ENCODE results near the gene MRPL24. TPM values are rescaled to one million over a fixed set of nuclear protein-coding genes. Genes with fewer than 3 reads are reported as not detected.

MRPL24 gene
- total and polyA plus RNA-seq, 2 of the 8 experiments (the other 6 are each of a cell fraction or from before 2014, with no cell fraction given) = 29.7 to 35.2 TPM

- no peaks in the 10 kb centered on the region for H4K20me1 ChIP-seq (replicated peaks in 1 of 2; ENCODE audit: control insufficient read depth in 1 of 2, insufficient read depth in 2 of 2, low read length in 2 of 2)
- FAIRE-seq (no peak), DNase-seq (ENCODE audit: low read depth in 1 of 2, low spot score in 2 of 2) (peak in 1 of 2 experiments; percentile 68)
- H2BK20ac ChIP-seq (ENCODE audit: low read length) = peak overlapping the region; percentile 94
- no peak overlapping the region for H2AFZ ChIP-seq (ENCODE audit: low read length)
- H2BK120ac ChIP-seq (replicated peaks; ENCODE audit: low read depth, low read length) = peak overlapping the region; percentile 12
- peak overlapping the region; percentile 70 for H3K56ac ChIP-seq (replicated peaks; ENCODE audit: insufficient read length, low read depth, low read length)
- H3K27ac ChIP-seq (ENCODE audit: low read depth, low read length) = peak overlapping the region; percentile 74
- peak overlapping the region in 2 of 4 experiments; percentile 28 to 29; a peak in 4 of 7 replicates for H3K9ac ChIP-seq (replicated peaks in 1 of 4; ENCODE audit: extremely low read depth in 1 of 4, low read depth in 3 of 4, low read length in 3 of 4)
- peak overlapping the region; percentile 51; the same call in 1 of the 2 replicates for H4K8ac ChIP-seq (ENCODE audit: extremely low read depth, insufficient read depth, low read length)
- H4K5ac ChIP-seq (ENCODE audit: insufficient read length, low read depth, low read length) = peak overlapping the region; percentile 44
- CTCF ChIA-PET (ENCODE audit: partially characterized antibody) = interaction anchor here (0.6 to 66.0 kb wide), 7 partner anchors 7 to 166 kb away, joined by 3 to 4284 read pairs (median 132); partner anchors contain the start of genes BCAN, CRABP2, HAPLN2 and INSRR
- 30% methylated on average over 11 of the region's 12 CpGs; no CpG with 5 or more reads in 1 of the 2 experiments for WGBS, 2 experiments (ENCODE audit: extremely low coverage in 1 of 2, insufficient coverage in 1 of 2, insufficient read length in 1 of 2, insufficient replicate concordance in 2 of 2, low coverage in 1 of 2, low lambda C conversion rate in 2 of 2, missing lambda C conversion rate in 1 of 2)
- H4K91ac ChIP-seq (replicated peaks; ENCODE audit: insufficient read length, low read length) = peak overlapping the region; percentile 96
- H3K4me3 ChIP-seq (ENCODE audit: extremely low read depth in 1 of 4, insufficient read depth in 2 of 4, low read depth in 3 of 4, low read length in 4 of 4) = peak overlapping the region in 1 of 4 experiments; percentile 49; a peak in 3 of 8 replicates
- H3K79me2 ChIP-seq (ENCODE audit: control insufficient read depth in 1 of 2, insufficient read depth in 2 of 2, low read length in 2 of 2) = no peaks in the 10 kb centered on the region
- H3K9me3 ChIP-seq (ENCODE audit: insufficient read depth in 2 of 2, low read depth in 1 of 2, low read length in 1 of 2) = no peaks in the 10 kb centered on the region
- peak overlapping the region; percentile 97 for H2BK5ac ChIP-seq (ENCODE audit: low read depth, low read length)
- peak overlapping the region; percentile 14 to 72 for H3K4me2 ChIP-seq (ENCODE audit: insufficient read depth in 1 of 2, low read depth in 2 of 2, low read length in 2 of 2)
- peaks cover 10% of the 10 kb centered on the region; the same call in 1 of the 2 replicates for H3K23me2 ChIP-seq (ENCODE audit: low read depth, low read length)
- H3K4ac ChIP-seq (replicated peaks; ENCODE audit: insufficient read length, low read depth, low read length) = peak overlapping the region; percentile 73
- peaks cover 24 to 50% (median 38%) of the 10 kb centered on the region in 4 experiments for H3K4me1 ChIP-seq (replicated peaks in 1 of 4; ENCODE audit: control insufficient read depth in 3 of 4, insufficient read depth in 4 of 4, low read length in 3 of 4)
- H2BK12ac ChIP-seq (ENCODE audit: low read depth, low read length) = peak overlapping the region; percentile 99
- no peak overlapping the region for H3K14ac ChIP-seq (ENCODE audit: insufficient read length)
- H3K36me3 ChIP-seq (ENCODE audit: control insufficient read depth in 2 of 4, insufficient read depth in 4 of 4, low read length in 3 of 4) = peaks cover 4 to 13% (median 6%) of the 10 kb centered on the region in 4 experiments
- POLR2A ChIA-PET (ENCODE audit: partially characterized antibody) = interaction anchor here (0.6 to 13.9 kb wide), 12 partner anchors 10 to 166 kb away, joined by 3 to 530 read pairs (median 6); partner anchors contain the start of genes CRABP2, ISG20L2, METTL25B and NES
- H3K27me3 ChIP-seq (replicated peaks in 1 of 4; ENCODE audit: control insufficient read depth in 3 of 4, extremely low read depth in 1 of 4, insufficient read depth in 3 of 4, low read length in 3 of 4) = peaks cover 0 to 7% (median 0%) of the 10 kb centered on the region in 4 experiments; a peak in 2 of 7 replicates
- peak overlapping the region; percentile 92; the same call in 1 of the 2 replicates for H2BK15ac ChIP-seq (ENCODE audit: low read length)
- peak overlapping the region; percentile 98 for H2AK5ac ChIP-seq (ENCODE audit: low read depth, low read length)
- H3K23ac ChIP-seq (ENCODE audit: insufficient read length) = no peak overlapping the region
- peak overlapping the region; percentile 93 for H3K18ac ChIP-seq (ENCODE audit: extremely low read depth, low read length)
- no peaks in the 10 kb centered on the region for H3K79me1 ChIP-seq (ENCODE audit: low read depth, low read length)
Measured at GRCh38 chr1:156693848-156694689, 46.8 kb downstream of the MRPL24 start.

All from H1 (cell line).